Fibroblast of the conjunctiva (primary cell): ENCODE measurements around the gene URGCP.
"Not testable (repeated sequence)": the region's sequence is repeated elsewhere in the genome, so short reads cannot be mapped to it uniquely, and the experiment has no call there.

ENCODE experiments used
- DNase-seq: peaks from one replicate; pipeline ENCODE4 v3.0.0-alpha.2; 2010; ENCODE audit warnings: low read depth

The URGCP gene

GRCh38 chr7:43921423-43921822 is 15.0 kb upstream of the URGCP start:
- no peak for DNase-seq

GRCh38 chr7:43915907-43916306 is 9.5 kb upstream of the URGCP start:
- no peak for DNase-seq

- no peak for DNase-seq
Measured at GRCh38 chr7:43914795-43915194, 8.4 kb upstream of the URGCP start.

DNA sequence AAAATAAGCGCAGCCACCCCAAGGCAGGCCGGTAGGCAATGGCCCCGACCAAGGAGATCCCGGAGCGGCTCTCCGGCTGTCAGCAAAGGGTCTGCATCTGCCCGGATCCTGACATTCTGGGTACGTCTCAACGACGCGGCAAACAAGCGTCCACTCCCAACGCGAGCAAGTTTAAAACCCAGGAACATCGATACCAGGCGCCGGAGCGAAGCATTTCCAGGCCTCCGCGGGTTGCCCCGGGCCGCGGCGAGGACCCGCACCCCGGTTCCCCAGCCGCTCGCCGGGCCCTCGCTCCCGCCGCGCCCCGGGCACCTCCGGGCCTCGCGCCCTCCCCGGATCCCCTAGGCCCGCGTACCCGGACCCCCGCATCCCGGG is 453 bp downstream of the URGCP start:
- DNase-seq = no peak

- no peak for DNase-seq
Measured at GRCh38 chr7:43905209-43905946, 1.0 kb downstream of the URGCP start.

GRCh38 chr7:43904533-43905208 is 1.7 kb downstream of the URGCP start:
- DNase-seq = no peak

- DNase-seq = no peak
Measured at GRCh38 chr7:43902542-43903054, 3.8 kb downstream of the URGCP start.

DNA sequence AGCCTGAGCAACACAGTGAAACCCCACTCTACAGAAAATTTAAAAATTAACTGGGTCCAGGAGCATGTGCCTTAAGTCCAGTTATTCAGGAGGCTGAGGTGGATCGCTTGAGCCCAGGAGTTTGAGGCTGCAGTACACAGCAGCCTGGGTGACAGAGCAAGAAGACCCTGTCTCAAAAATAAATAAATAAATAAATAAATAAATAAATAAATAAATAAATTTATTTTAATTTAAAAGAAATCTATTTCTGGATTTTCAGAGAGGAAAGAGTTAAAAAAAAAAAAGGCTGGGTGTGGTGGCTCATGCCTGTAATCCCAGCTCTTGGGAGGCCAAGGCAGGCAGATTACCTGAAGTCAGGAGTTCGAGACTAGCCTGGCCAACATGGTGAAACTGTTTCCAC is 7.8 kb downstream of the URGCP start:
- DNase-seq = not testable (repeated sequence)

DNA sequence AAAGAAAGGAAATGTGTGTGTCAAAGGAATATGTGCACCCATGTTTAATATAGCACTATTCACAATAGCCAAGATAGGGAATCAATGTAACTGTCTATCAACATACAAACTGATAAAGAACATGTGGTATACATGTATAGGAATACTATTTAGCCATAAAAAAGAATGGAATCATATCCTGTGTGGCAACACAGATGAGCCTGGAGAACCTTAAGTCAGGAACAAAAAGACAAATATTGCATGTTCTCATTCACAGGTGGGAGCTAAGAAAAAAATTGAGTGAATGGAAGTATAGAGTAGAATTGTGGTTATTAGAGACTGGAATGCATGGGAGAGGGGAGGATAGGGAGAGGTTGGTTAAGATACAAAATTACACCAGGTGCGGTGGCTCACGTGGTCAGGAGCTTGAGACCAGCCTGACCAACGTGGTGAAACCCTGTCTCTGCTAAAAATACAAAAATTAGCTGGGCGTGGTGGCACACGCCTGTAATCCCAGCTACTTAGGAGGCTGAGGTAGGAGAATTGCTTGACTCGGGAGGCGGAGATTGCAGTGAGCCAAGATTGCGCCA is 10.5 kb downstream of the URGCP start:
- DNase-seq = no peak

- no peak for DNase-seq
Measured at GRCh38 chr7:43891069-43891955, 15.1 kb downstream of the URGCP start.

- no peak for DNase-seq
Measured at GRCh38 chr7:43890468-43890867, 15.9 kb downstream of the URGCP start.

- DNase-seq = no peak
Measured at GRCh38 chr7:43888993-43889945, 17.1 kb downstream of the URGCP start.

- DNase-seq = no peak
Measured at GRCh38 chr7:43884617-43885016, 21.8 kb downstream of the URGCP start.

GRCh38 chr7:43884209-43884608 is 22.2 kb downstream of the URGCP start:
- no peak for DNase-seq

DNA sequence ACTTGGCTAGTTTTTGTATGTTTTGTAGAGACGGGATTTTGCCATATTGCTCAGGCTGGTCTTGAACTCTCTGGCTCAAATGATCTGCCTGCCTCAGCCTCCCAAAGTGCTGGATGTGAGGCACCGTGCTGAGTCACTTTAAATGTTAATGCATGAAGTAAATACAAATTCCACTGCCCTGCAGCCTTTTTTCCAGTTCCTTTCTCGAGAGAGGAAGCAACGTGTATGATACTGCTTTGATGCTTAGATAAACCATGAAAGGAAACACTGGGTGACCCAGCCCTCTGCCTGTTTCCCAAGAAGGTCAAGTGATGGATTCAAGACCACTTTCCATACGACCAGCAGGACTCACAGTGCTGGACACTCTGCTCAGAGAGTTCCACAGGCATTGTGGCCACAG is 25.8 kb downstream of the URGCP start:
- no peak for DNase-seq

- DNase-seq = no peak
Measured at GRCh38 chr7:43879477-43879876, 26.9 kb downstream of the URGCP start.

DNA sequence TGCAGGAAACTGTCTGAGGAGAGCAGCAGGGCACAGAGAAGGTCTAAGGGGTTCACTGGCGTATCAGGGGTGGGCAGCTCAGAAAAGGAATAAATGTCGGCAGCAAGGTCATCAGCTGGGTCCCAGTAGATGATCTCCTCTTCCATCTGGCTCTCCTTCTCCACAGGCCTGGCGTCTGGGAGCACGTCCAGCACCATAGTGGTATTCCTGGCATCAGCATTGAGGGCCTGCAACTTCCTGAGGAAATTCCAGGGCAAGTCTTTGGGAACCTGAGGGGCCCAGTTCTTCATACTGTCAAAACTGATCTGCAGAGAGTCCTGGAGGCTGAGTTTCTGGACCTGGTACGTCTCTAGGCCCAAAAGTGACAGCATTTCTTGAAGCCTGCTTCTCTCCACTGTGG is 27.5 kb downstream of the URGCP start:
- no peak for DNase-seq

GRCh38 chr7:43877968-43878864 is 28.2 kb downstream of the URGCP start:
- no peak for DNase-seq

DNA sequence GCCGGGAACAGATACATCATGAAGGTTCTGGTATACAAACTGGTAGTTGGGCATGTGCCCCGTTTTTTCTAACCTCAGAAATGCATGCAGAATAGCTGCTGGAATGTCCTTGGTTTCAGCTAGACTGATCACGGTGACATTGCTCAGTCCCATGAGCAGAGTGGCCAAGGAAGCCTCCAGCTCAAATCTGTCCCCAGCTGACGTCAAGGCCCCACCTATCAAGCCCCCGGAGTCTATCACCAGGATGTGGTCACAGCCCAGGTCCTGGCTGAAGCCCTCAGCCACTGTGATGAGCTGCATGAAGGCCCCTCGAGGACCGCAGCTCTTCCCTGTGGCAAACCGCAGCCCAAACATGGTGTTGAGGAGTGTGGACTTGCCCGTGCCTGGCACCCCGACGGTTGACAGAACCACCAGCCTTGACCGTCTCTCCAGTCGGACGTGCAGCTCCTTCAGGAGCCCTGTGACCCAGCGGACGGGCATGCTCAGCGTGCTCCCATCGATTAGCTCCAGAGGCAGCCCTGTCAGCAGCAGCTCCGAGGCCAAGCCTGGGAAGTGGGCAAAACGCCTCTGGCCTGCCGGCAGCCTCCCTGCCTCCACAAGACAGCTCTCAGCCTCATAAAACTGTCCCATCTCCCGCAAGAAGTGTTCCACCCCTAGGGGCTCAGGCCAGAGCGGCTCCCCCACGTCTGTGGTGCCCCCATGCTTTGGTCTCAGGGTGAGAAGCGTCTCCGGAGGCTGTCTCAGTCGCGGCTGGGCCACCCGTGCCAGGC is 29.2 kb downstream of the URGCP start:
- no peak for DNase-seq
